Measurements from ENCODE around the gene DYNLT2. TPM values are rescaled to one million over a fixed set of nuclear protein-coding genes. Genes with fewer than 3 reads are reported as not detected.

Gene DYNLT2
- total RNA-seq, 2 donors from 2014 or later, result 1.5 to 1.7 TPM

DNA sequence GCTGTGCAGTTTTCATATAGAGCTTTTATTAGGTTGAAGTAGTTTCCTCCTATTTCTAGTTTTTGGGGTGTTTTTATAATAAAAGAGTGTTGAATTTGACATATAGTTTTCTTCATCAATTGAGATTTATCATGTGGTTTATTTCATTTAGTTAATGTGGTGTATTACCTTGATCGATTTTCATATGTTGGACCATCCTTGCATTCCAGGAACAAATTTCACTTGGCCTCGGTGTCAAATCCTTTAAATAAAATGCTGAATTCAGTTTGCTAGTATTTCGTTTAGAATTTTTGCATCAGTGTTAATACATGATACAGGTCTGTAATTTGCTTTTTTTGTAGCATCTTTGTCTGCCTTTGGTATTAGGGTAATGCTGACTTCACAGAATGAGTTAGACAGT is 6.0 kb downstream of the DYNLT2 start:
- H3K27me3 ChIP-seq (ENCODE audit: control insufficient read depth, insufficient read depth, low read length, poor library complexity, severe bottlenecking), result no peaks in the 10 kb centered on the region
- Mint-ChIP-seq H3K27me3 (ENCODE audit: insufficient read depth) (peaks cover 5% of the 10 kb centered on the region), H3K9me3 (peaks cover 4% of the 10 kb centered on the region), H3K36me3 (ENCODE audit: low read depth) (peaks cover 6% of the 10 kb centered on the region), H3K4me1 (peaks cover 16% of the 10 kb centered on the region), H3K4me3 (no peak overlapping the region), H3K27ac (no peak overlapping the region)
- H3K27ac ChIP-seq (ENCODE audit: low read depth, low read length), result no peak overlapping the region
- WGBS, 2 experiments (ENCODE audit: insufficient coverage in 1 of 2, insufficient read length in 1 of 2), result 85 to 92% methylated on average over 3 of the region's 3 CpGs
- H3K9me3 ChIP-seq (ENCODE audit: control insufficient read depth, low read length), result no peaks in the 10 kb centered on the region
- H3K9ac ChIP-seq (ENCODE audit: extremely low read depth, low read length, poor library complexity, severe bottlenecking), result no peak overlapping the region
- TF ChIP-seq, protein P1, sequence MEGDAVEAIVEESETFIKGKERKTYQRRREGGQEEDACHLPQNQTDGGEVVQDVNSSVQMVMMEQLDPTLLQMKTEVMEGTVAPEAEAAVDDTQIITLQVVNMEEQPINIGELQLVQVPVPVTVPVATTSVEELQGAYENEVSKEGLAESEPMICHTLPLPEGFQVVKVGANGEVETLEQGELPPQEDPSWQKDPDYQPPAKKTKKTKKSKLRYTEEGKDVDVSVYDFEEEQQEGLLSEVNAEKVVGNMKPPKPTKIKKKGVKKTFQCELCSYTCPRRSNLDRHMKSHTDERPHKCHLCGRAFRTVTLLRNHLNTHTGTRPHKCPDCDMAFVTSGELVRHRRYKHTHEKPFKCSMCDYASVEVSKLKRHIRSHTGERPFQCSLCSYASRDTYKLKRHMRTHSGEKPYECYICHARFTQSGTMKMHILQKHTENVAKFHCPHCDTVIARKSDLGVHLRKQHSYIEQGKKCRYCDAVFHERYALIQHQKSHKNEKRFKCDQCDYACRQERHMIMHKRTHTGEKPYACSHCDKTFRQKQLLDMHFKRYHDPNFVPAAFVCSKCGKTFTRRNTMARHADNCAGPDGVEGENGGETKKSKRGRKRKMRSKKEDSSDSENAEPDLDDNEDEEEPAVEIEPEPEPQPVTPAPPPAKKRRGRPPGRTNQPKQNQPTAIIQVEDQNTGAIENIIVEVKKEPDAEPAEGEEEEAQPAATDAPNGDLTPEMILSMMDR (conservative IDR thresholded peaks at IDR 0.05), result no peak
- H3K36me3 ChIP-seq (ENCODE audit: control insufficient read depth, insufficient read depth, low read length), result no peaks in the 10 kb centered on the region
- no peak for DNase-seq
- no peak overlapping the region for H3K4me3 ChIP-seq (ENCODE audit: low read length)
- peaks cover 5% of the 10 kb centered on the region for H3K4me1 ChIP-seq (ENCODE audit: control insufficient read depth, insufficient read depth, low read length)

- no peak overlapping the region for H3K27ac ChIP-seq (ENCODE audit: low read depth, low read length)
- DNase-seq, result no peak
- no peak overlapping the region for H3K4me3 Mint-ChIP-seq
- peaks cover 2% of the 10 kb centered on the region for H3K4me1 Mint-ChIP-seq
- no peak overlapping the region for H3K27ac Mint-ChIP-seq
- no peak overlapping the region for H3K4me3 ChIP-seq (ENCODE audit: low read length)
- H3K9ac ChIP-seq (ENCODE audit: extremely low read depth, low read length, poor library complexity, severe bottlenecking), result no peak overlapping the region
- no peaks in the 10 kb centered on the region for H3K4me1 ChIP-seq (ENCODE audit: control insufficient read depth, insufficient read depth, low read length)
- H3K9me3 Mint-ChIP-seq, result peaks cover 4% of the 10 kb centered on the region
- no peaks in the 10 kb centered on the region for H3K27me3 ChIP-seq (ENCODE audit: control insufficient read depth, insufficient read depth, low read length, poor library complexity, severe bottlenecking)
- peaks cover 5% of the 10 kb centered on the region for H3K27me3 Mint-ChIP-seq (ENCODE audit: insufficient read depth)
- H3K36me3 Mint-ChIP-seq (ENCODE audit: low read depth), result no peaks in the 10 kb centered on the region
- no peaks in the 10 kb centered on the region for H3K9me3 ChIP-seq (ENCODE audit: control insufficient read depth, low read length)
- no peaks in the 10 kb centered on the region for H3K36me3 ChIP-seq (ENCODE audit: control insufficient read depth, insufficient read depth, low read length)
- TF ChIP-seq, protein P1 (conservative IDR thresholded peaks at IDR 0.05), result no peak
Measured at GRCh38 chr6:169741344-169741743, 10.0 kb downstream of the DYNLT2 start.

- Histone ChIP-seq H3K27me3 (ENCODE audit: control insufficient read depth, insufficient read depth, low read length, poor library complexity, severe bottlenecking) (no peaks in the 10 kb centered on the region), H3K27ac (ENCODE audit: low read depth, low read length) (no peak overlapping the region), H3K9me3 (ENCODE audit: control insufficient read depth, low read length) (no peaks in the 10 kb centered on the region), H3K36me3 (ENCODE audit: control insufficient read depth, insufficient read depth, low read length) (no peaks in the 10 kb centered on the region), H3K4me3 (ENCODE audit: low read length) (no peak overlapping the region), H3K4me1 (ENCODE audit: control insufficient read depth, insufficient read depth, low read length) (no peaks in the 10 kb centered on the region), H3K9ac (ENCODE audit: extremely low read depth, low read length, poor library complexity, severe bottlenecking) (no peak overlapping the region)
- no peak for DNase-seq
- peaks cover 2% of the 10 kb centered on the region for H3K4me1 Mint-ChIP-seq
- no peaks in the 10 kb centered on the region for H3K9me3 Mint-ChIP-seq
- no peak overlapping the region for H3K4me3 Mint-ChIP-seq
- TF ChIP-seq, protein P1 (conservative IDR thresholded peaks at IDR 0.05), result no peak
- H3K36me3 Mint-ChIP-seq (ENCODE audit: low read depth), result no peaks in the 10 kb centered on the region
- no peak overlapping the region for H3K27ac Mint-ChIP-seq
- peaks cover 8% of the 10 kb centered on the region for H3K27me3 Mint-ChIP-seq (ENCODE audit: insufficient read depth)
- WGBS, 2 experiments (ENCODE audit: insufficient coverage in 1 of 2, insufficient read length in 1 of 2), result 85 to 100% methylated on average over 1 of the region's 2 CpGs
Measured at GRCh38 chr6:169738976-169739529, 12.3 kb downstream of the DYNLT2 start.
